Activated naive CD4-positive, alpha-beta T cell treated with Interleukin-2 at 50 U/mL for 16 hours (primary cell): ENCODE measurements around the gene PCDHA1.
"Not testable (repeated sequence)": the region's sequence is repeated elsewhere in the genome, so short reads cannot be mapped to it uniquely, and the experiment has no call there.

Experiments
- DNase-seq: peaks from one replicate; pipeline ENCODE4 v3.0.0-alpha.2; 2020

The PCDHA1 gene

DNA sequence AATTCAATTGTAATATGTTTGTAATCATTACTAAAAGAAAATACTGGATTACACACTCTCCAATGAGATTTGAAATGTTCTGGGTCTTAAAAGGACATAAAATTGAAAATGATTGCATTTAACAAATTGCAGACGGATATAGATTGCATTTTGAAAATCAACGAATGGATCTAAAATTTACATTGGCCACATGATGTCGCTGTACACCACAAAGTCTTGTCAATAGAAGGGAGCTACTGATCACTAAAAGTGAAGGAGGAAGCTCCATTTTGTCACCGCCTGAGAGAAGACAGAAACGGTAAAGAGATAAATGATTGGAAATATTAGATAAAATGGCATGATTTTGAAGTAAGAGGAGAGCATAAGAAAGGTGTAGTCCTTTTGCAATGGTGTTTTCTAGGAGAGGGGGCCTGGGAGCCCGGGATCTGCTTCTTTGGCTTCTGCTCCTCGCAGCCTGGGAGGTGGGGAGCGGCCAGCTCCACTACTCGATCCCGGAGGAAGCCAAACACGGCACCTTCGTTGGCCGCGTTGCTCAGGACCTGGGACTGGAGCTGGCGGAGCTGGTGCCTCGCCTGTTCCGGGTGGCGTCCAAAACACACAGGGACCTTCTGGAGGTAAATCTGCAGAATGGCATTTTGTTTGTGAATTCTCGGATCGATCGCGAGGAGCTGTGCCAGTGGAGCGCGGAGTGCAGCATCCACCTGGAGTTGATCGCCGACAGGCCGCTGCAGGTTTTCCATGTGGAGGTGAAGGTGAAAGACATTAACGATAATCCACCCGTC, at the start of gene PCDHA1:
PCDHA1 (plus strand) TSS at position 236 of the 782 bp plus-strand sequence.
- DNase-seq: no peak

DNA sequence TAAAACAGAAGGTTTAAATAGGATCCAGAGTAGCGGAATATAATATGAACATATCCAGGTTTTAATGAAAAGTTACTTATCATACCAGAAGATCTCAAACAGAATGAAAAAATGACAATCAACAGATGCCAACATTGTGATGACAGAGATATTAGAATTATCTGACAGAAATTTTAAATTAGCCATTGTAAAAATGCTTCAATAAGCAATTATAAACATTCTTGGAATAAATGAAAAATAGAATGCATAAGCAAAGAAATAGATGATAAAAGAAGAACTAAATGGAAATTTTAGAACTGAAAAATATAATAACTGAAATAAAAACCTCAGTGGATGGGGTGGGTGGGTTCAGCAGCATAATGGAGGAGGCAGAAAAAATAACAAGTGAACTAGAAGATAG, 48.5 kb upstream of the PCDHA1 start:
- no peak for DNase-seq

DNA sequence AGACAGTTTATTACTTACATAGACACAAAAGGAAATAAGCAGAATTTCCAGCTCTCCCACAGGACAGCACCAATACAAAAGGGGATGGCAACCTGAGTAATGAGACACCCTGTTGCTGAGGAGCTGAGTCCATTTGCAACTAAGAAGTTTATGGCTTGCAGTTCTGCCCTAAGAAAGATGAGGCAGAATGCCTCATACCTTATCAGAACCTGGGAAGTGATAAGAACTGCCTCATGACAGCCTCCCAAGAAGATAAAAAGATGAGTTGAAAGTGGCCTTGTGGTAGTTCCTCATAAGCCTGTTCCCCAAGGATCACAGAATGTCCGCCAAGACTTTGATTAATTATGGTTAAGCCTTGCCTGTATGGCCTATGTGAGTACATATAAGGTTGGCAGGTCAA, 44.0 kb upstream of the PCDHA1 start:
- no peak for DNase-seq

DNA sequence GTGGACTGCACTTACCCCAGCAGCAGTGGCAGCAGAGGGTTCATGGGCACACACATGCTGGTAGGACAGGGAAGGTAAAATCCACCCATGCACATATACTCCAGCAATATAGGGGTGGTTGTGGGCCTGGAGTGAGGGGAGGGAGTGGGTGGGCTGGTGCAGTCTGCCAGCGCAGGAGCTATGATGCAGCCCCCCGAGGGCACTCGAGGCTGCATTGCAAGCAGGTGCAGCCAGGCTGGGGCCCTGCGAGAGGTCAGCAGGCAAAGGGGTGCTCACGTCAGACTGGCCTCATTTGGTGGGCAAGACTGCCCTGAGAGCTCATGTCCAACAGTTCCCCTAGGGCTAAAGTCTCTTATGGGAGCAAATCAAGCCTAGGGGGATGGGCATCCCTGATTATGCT, 32.4 kb upstream of the PCDHA1 start:
- no peak for DNase-seq

DNA sequence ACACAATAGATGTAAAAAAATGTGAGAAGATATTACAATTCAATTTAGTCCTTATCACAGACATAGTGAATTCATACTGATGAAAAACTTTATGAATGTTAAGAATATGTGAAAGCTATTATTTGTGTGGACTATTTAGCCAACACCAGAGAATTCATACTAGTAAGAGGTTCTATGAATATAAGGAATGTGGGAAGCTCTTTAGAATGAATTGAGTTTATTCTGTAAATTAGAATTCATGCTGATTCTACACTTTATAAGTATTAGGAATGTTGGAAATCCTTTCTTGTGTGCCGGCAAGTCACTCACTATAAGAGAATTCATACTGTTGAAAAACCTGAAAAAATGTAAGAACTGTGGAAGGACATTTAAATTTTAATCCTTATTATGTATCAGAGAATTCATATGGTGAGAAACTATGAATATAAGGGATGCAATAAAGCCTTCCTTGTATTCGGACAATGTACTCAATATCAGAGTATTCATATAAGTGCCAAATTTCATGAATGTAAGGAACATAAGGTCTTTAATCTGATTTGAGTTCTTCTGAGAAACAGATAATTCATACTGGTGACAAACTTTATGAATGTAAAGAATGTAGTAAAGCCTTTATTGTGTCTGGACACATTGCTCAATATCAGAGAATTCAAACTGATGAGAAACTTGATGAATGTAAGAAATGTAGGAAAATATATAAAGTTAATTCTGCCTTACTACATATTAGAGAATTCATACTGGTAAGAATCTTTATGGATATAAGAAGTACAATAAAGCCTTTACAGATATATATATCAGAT, 21.6 kb upstream of the PCDHA1 start:
- DNase-seq: no peak

DNA sequence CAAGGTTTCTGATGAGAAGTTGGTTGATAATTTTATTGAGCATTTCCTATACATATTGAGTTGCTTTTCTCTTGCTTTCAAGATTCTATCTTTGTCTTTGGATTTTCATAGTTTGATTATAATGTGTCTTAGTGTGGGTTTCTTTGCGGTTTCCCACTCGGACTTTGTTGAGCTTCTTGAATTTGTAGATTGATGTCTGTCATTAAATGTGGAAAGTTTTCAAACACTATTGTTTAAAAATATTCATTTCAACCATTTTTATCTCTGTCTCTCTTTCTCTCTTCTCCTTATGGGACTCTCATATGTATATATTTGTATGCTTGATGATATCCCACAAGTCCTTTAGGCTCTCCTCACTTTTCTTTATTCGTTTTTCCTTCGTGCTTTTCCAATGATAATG, 18.5 kb upstream of the PCDHA1 start:
- no peak for DNase-seq

DNA sequence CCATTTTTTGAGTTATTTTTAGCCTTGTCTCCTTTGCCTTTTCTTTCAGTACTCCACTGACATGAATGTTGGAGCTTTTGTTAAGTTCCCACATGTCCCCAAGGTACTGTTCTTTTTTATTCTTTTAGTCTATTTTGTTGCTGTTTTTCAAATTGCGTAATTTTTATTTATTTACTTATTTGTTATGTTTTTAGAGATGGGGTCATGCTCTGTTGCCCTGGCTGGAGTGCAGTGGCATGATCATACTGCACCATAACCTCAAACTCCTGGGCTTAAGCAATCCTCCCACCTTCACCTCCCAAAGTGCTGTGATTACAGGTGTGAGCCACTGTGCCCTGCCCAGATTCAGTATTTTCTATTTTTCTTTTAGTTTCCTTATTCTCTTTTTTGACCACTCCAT, 5.4 kb upstream of the PCDHA1 start:
- DNase-seq: no peak

DNA sequence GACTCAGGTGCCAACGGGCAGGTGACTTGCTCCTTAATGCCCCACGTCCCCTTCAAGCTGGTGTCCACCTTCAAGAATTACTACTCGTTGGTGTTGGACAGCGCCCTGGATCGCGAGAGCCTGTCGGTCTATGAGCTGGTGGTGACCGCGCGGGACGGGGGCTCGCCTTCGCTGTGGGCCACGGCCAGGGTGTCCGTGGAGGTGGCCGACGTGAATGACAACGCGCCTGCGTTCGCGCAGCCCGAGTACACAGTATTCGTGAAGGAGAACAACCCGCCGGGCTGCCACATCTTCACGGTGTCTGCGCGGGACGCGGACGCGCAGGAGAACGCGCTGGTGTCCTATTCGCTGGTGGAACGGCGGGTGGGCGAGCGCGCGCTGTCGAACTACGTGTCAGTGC, 1.5 kb downstream of the PCDHA1 start:
- DNase-seq: not testable (repeated sequence)

DNA sequence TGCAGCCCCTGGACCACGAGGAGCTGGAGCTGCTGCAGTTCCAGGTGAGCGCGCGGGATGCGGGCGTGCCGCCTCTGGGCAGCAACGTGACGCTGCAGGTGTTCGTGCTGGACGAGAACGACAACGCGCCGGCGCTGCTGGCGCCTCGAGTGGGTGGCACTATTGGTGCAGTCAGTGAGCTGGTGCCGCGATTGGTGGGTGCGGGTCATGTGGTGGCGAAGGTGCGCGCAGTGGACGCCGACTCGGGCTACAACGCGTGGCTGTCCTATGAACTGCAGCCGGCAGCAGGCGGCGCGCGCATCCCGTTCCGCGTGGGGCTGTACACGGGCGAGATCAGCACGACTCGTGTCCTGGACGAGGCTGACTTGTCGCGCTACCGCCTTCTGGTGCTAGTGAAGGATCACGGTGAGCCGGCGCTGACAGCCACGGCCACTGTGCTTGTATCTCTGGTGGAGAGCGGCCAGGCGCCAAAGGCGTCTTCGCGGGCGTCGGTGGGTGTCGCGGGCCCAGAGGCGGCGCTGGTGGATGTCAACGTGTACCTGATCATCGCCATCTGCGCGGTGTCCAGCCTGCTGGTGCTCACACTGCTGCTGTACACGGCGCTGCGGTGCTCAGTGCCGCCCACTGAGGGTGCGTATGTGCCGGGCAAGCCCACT, 2.0 kb downstream of the PCDHA1 start:
- DNase-seq: not testable (repeated sequence)

DNA sequence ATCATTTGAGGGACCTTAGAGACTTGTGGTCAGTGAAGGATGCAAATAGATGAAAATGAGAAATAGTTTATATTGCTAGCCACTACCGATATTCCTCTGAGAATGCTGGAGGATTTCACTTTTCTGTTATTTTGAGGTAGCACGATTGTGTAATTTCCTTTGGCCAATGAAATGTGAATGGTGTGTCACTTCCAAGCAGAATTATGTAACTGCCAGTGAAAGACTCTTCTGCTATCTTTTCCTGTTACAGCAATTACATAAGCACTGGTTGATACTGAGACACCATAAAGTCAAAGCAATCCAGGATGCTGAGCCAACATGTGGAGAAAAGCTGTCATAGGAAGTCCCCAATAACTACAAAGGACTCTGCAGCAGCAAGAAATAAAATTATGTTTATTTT, 5.1 kb downstream of the PCDHA1 start:
- no peak for DNase-seq

DNA sequence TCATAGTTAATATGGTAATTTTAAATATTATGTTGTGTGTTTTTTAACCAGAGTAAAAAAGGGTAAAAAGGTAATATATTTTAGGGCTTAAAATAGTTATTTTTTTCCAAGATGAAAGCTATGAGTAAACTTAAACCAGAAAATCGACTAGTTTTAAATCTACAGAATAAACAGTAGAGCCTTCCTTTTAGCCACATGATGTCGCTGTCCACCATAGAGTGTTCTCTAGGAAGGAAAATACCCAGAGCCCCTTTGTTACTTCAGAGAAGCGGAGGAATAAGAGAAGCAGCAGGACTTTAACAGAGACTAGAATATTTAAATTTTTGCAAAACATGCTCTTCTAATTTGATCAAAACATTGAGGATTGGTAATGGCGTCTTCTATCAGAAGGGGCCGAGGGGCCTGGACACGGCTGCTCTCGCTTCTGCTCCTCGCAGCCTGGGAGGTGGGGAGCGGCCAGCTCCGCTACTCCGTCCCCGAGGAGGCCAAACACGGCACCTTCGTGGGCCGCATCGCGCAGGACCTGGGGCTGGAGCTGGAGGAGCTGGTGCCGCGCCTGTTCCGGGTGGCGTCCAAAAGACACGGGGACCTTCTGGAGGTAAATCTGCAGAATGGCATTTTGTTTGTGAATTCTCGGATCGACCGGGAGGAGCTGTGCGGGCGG, 8.8 kb downstream of the PCDHA1 start, which contains the start of gene PCDHA2:
PCDHA2 (plus strand) TSS at position 258 of the 664 bp plus-strand sequence.
- DNase-seq: no peak

DNA sequence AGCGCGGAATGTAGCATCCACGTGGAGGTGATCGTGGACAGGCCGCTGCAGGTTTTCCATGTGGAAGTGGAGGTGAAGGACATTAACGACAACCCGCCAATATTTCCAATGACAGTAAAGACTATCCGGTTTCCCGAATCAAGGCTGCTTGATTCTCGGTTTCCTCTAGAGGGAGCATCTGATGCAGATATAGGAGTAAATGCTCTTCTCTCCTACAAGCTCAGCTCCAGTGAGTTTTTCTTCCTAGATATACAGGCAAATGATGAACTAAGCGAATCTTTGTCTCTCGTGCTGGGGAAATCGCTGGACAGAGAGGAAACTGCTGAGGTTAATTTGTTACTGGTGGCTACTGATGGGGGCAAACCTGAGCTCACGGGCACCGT, 9.3 kb downstream of the PCDHA1 start:
- no peak for DNase-seq

DNA sequence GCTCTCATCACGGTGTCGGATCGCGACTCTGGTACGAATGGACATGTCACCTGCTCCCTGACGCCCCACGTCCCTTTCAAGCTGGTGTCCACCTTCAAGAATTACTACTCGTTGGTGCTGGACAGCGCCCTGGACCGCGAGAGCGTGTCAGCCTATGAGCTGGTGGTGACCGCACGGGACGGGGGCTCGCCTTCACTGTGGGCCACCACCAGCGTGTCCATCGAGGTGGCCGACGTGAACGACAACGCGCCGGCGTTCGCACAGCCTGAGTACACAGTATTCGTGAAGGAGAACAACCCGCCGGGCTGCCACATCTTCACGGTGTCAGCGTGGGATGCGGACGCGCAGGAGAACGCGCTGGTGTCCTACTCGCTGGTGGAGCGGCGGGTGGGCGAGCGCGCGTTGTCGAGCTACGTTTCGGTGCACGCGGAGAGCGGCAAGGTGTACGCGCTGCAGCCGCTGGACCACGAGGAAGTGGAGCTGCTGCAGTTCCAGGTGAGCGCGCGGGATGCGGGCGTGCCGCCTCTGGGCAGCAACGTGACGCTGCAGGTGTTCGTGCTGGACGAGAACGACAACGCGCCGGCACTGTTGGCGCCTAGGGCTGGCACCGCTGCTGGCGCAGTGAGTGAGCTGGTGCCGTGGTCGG, 10.3 kb downstream of the PCDHA1 start:
- DNase-seq: not testable (repeated sequence)

DNA sequence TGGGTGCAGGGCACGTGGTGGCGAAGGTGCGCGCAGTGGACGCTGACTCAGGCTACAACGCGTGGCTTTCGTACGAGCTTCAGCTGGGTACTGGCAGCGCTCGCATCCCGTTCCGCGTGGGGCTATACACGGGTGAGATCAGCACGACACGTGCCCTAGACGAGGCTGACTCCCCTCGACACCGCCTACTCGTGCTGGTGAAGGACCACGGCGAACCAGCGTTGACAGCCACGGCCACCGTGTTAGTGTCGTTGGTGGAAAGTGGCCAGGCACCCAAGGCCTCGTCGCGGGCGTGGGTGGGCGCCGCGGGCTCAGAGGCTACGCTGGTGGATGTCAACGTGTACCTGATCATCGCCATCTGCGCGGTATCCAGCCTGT, 10.8 kb downstream of the PCDHA1 start:
- DNase-seq: no peak

DNA sequence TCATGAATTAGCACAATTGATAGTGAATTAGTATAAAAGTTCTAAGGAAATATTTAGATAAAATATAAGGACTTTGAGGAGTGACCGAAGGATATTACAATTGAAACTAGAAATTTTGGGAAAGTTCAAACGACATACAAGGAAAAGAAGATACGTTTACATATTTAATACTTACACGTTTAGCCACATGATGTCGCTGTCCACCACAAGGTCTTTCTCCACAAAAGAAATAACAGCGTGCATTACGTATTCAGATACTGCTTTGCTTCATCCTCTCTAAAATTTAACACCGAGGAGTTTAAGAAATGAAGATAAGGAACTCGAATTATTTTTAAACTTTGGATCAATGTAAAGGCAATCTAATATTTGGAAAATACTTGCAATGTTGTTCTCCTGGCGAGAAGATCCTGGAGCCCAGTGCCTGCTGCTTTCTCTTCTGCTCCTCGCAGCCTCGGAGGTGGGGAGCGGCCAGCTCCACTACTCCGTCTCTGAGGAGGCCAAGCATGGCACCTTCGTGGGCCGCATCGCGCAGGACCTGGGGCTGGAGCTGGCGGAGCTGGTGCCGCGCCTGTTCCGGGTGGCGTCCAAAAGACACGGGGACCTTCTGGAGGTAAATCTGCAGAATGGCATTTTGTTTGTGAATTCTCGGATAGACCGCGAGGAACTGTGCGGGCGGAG, 15.0 kb downstream of the PCDHA1 start, which contains the start of gene PCDHA3:
PCDHA3 (plus strand) TSS at position 242 of the 678 bp plus-strand sequence.
- DNase-seq: no peak

DNA sequence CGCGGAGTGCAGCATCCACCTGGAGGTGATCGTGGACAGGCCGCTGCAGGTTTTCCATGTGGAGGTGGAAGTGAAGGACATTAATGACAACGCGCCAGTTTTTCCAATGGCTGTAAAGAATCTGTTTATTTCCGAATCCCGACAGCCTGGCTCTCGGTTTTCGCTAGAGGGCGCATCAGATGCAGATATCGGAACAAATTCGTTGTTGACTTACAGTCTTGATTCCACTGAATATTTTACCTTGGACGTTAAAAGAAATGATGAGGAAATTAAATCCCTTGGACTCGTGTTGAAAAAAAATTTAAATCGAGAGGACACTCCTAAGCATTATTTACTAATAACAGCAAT, 15.5 kb downstream of the PCDHA1 start:
- no peak for DNase-seq

DNA sequence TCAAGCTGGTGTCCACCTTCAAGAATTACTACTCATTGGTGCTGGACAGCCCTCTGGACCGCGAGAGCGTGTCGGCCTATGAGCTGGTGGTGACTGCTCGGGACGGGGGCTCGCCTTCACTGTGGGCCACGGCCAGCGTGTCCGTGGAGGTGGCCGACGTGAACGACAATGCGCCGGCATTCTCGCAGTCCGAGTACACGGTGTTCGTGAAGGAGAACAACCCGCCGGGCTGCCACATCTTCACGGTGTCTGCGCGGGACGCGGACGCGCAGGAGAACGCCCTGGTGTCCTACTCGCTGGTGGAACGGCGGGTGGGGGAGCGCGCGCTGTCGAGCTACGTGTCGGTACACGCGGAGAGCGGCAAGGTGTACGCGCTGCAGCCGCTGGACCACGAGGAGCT, 16.4 kb downstream of the PCDHA1 start:
- not testable (repeated sequence) for DNase-seq

DNA sequence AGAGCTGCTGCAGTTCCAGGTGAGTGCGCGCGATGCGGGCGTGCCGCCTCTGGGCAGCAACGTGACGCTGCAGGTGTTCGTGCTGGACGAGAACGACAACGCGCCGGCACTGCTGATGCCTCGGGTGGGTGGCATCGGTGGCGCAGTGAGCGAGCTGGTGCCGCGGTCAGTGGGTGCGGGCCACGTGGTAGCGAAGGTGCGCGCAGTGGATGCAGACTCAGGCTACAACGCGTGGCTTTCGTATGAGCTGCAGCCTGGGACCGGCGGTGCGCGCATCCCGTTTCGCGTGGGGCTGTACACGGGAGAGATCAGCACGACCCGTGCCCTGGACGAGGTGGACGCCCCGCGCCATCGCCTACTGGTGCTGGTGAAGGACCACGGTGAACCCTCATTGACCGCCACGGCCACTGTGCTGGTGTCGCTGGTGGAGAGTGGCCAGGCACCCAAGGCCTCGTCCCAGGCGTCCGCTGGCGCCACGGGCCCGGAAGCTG, 16.9 kb downstream of the PCDHA1 start:
- no peak for DNase-seq

DNA sequence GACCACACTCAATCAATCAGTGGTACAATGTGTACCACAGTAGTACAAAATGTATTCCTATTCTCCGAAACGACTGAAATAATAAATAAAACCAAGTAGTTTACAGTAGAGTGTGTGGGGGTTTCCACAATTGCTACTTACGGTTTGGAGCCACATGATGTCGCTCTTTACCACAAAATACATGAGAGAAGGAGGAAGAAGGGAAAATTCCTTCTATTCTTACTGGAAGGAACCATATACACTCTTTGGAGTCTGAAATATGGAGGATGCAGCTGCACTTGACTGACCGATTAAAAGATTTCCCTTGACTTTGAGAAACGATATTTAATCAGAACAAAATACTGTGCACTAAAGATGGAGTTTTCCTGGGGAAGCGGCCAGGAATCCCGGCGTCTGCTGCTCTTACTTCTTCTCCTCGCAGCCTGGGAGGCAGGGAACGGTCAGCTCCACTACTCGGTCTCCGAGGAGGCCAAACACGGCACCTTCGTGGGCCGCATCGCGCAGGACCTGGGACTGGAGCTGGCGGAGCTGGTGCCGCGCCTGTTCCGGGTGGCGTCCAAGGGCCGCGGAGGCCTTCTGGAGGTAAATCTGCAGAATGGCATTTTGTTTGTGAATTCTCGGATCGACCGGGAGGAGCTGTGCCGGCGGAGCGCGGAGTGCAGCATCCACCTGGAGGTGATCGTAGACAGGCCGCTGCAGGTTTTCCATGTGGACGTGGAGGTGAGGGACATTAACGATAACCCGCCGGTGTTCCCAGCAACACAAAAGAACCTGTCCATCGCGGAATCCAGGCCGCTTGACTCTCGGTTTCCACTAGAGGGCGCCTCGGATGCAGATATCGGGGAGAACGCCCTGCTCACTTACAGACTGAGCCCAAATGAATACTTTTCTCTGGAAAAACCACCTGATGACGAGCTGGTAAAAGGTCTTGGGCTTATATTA, 21.2 kb downstream of the PCDHA1 start, which contains the start of gene PCDHA4:
PCDHA4 (plus strand) TSS at position 235 of the 942 bp plus-strand sequence.
- no peak for DNase-seq

DNA sequence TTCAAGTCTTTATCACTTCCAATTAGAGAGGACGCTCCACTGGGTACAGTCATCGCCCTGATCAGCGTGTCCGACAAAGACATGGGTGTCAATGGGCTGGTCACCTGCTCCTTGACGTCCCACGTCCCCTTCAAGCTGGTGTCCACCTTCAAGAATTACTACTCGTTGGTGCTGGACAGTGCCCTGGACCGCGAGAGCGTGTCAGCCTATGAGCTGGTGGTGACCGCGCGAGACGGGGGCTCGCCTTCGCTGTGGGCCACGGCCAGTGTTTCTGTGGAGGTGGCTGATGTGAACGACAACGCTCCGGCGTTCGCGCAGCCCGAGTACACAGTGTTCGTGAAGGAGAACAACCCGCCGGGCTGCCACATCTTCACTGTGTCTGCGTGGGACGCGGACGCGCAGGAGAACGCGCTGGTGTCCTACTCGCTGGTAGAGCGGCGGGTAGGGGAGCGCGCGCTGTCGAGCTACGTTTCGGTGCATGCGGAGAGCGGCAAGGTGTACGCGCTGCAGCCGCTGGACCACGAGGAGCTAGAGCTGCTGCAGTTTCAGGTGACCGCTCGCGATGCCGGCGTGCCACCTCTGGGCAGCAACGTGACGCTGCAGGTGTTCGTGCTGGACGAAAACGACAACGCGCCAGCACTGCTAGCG, 22.4 kb downstream of the PCDHA1 start:
- DNase-seq: not testable (repeated sequence)
